ENCODE measurements around the gene MPV17L2. TPM values are rescaled to one million over a fixed set of nuclear protein-coding genes. Genes with fewer than 3 reads are reported as not detected.

MPV17L2 gene
- total RNA-seq, 1 donor from 2014 or later = 12.5 TPM

GRCh38 chr19:18239303-18239702 lies 46.3 kb downstream of the MPV17L2 start:
- H3K36me3 ChIP-seq = no peaks in the 10 kb centered on the region
- no peaks in the 10 kb centered on the region for H3K9me3 ChIP-seq (replicated peaks)
- no peak overlapping the region for H3K27ac ChIP-seq (replicated peaks)
- peaks cover 41% of the 10 kb centered on the region for H3K27me3 ChIP-seq (ENCODE audit: low read depth)
- intact Hi-C loops (cut with micrococcal nuclease) = no loop called here
- TF ChIP-seq, protein P1, sequence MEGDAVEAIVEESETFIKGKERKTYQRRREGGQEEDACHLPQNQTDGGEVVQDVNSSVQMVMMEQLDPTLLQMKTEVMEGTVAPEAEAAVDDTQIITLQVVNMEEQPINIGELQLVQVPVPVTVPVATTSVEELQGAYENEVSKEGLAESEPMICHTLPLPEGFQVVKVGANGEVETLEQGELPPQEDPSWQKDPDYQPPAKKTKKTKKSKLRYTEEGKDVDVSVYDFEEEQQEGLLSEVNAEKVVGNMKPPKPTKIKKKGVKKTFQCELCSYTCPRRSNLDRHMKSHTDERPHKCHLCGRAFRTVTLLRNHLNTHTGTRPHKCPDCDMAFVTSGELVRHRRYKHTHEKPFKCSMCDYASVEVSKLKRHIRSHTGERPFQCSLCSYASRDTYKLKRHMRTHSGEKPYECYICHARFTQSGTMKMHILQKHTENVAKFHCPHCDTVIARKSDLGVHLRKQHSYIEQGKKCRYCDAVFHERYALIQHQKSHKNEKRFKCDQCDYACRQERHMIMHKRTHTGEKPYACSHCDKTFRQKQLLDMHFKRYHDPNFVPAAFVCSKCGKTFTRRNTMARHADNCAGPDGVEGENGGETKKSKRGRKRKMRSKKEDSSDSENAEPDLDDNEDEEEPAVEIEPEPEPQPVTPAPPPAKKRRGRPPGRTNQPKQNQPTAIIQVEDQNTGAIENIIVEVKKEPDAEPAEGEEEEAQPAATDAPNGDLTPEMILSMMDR (IDR thresholded peaks at IDR 0.05; ENCODE audit: borderline replicate concordance) = no peak
- no peaks in the 10 kb centered on the region for H3K4me1 ChIP-seq
- DNase-seq = no peak
- H3K4me3 ChIP-seq = no peak overlapping the region

DNA sequence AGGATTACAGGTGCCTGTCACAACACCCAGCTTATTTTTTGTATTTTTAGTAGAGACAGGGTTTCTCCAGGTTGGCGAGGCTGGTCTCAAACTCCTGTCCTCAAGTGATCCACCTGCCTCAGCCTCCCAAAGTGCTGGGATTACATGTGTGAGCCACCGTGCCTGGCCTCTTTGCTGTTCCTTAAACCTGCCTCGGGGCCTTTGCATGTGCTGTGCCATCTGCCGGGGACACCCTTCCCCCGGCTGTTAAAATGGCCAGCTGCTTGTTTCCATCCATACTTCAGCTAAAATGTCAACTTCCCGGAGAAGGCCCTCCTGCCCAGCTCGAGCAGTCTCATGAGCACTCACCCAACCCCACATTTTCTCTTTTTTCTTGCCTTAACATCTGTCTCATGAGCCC lies 52.3 kb downstream of the MPV17L2 start:
- Histone ChIP-seq H3K4me1 (no peaks in the 10 kb centered on the region), H3K9me3 (replicated peaks) (peaks cover 7% of the 10 kb centered on the region), H3K27me3 (ENCODE audit: low read depth) (peaks cover 3% of the 10 kb centered on the region), H3K36me3 (no peaks in the 10 kb centered on the region), H3K4me3 (no peak overlapping the region), H3K27ac (replicated peaks) (no peak overlapping the region)
- intact Hi-C loops (cut with micrococcal nuclease) = no loop called here
- no peak for DNase-seq
- TF ChIP-seq, protein P1 (IDR thresholded peaks at IDR 0.05; ENCODE audit: borderline replicate concordance) = no peak

Other genes with a start within 250 kb of the MPV17L2 start
- gene KCNN1, start 226.1 kb upstream of the MPV17L2 start, total RNA-seq = 0.38 TPM
- 16.6 TPM for gene ARRDC2, start 185.0 kb upstream of the MPV17L2 start, total RNA-seq
- 0.44 TPM for gene IL12RB1, start 106.3 kb upstream of the MPV17L2 start, total RNA-seq
- 4.6 TPM for gene MAST3, start 95.4 kb upstream of the MPV17L2 start, total RNA-seq
- gene PIK3R2, start 40.1 kb upstream of the MPV17L2 start, total RNA-seq = 28.0 TPM
- 23.3 TPM for gene IFI30, start 19.4 kb upstream of the MPV17L2 start, total RNA-seq
- gene RAB3A, start 10.8 kb downstream of the MPV17L2 start, total RNA-seq = 37.4 TPM
- gene PDE4C, start 33.2 kb downstream of the MPV17L2 start, total RNA-seq = 2.4 TPM
- gene IQCN, start 81.2 kb downstream of the MPV17L2 start, total RNA-seq = 0.49 TPM
- gene JUND, start 88.4 kb downstream of the MPV17L2 start, total RNA-seq = 107 TPM
- gene LSM4, start 129.9 kb downstream of the MPV17L2 start, total RNA-seq = 94.8 TPM
- gene PGPEP1, start 147.4 kb downstream of the MPV17L2 start, total RNA-seq = 38.8 TPM
- gene GDF15, start 192.9 kb downstream of the MPV17L2 start, total RNA-seq = 0.33 TPM
- gene LRRC25, start 204.4 kb downstream of the MPV17L2 start, total RNA-seq = 2.4 TPM
- 30.8 TPM for gene SSBP4, start 226.2 kb downstream of the MPV17L2 start, total RNA-seq
- 24.1 TPM for gene ISYNA1, start 244.9 kb downstream of the MPV17L2 start, total RNA-seq

Data from left ventricle myocardium inferior (tissue), 1 donor.